ENCODE data around the gene C5orf46.

Gene C5orf46

DNA sequence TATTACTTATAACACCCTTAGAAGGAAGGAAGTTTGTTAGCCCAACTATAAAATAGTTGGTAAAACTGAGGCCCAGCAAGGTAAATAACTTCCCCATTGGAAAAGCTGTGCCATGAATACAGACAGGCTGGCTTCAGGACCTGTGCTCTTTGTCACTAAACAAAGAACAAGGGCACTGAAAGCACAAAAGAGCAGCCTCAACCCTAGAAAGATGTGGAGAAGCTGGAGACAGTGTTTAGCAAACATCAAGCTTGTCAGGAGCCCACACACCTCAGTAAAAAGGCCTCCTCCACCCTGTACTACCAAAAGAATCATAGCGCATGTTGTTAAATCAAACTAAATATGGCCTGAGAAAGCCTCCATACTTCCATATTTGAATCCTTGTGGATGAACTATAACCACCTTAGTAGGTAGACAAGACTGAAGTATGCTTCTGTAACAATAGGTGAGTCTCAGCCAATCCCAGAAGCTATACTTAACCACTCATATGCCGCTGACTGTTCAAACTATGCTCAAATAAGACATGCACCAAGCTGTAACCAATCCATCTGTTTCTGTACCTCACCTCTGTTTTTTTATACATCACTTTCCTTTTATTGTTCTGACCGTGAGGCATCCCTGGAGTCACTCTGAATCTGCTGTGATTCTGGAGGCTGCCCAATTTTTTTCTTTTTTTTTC is 46.2 kb downstream of the C5orf46 start:
- in situ Hi-C loops (cut with MboI; ENCODE audit: low sequenced_read_pairs): no loop called here

DNA sequence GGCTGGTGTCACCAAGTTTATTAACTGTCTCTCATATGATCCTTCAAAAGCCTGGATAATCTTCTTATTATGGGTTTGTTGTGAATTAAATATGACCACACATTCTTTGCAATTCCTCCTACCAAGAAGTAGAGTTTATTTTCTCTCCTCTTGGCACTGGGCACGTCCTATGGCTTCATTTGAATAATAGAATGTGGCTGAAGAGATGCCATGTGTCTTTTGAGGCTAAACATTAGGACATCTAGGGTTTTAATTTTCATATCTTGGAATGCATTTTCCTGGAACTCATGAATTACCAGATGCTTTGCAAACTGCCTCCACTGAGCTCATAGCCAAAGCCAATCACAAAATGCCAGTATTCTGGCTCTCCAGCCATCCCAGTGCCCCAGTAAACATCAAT is 47.8 kb downstream of the C5orf46 start:
- in situ Hi-C loops (cut with MboI; ENCODE audit: low sequenced_read_pairs): no loop called here

DNA sequence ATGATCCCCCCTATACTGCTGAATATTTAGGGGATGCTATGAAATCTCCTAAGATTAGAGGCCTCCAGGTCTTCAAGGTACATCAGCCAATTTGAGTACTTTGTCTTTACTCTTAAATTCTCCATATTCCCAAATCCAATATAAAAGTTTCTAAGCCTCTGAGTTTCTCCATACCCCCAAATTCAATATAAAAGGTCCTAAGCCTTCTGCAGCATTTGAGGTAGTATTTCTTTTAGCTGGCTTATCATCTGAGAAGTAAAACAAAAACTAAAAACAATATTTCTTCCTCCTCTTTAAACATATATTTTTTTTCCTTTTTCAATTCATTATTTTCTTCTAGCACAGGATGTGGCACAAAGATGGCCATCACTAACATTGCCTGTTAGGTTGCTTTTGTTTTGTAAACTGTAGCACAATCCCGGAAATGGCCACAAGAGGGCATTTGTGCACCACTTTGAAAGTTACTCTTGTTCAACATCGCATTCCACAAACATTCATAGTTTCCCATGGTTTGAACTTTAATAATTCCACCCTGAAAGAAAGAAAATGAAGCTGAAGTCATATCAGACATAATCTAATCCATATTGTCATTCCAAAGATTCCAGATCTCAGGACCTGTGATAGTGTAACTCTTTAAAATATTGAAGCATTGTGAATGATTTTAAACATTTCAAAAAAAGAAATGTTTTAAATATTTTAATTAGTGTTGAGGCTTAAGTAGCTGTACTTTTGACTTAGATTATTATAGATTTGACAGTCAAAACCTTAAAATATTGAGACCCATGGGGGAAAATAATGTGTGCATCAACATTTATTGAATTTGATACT is 48.8 kb downstream of the C5orf46 start:
- in situ Hi-C loops (cut with MboI; ENCODE audit: low sequenced_read_pairs): no loop called here

DNA sequence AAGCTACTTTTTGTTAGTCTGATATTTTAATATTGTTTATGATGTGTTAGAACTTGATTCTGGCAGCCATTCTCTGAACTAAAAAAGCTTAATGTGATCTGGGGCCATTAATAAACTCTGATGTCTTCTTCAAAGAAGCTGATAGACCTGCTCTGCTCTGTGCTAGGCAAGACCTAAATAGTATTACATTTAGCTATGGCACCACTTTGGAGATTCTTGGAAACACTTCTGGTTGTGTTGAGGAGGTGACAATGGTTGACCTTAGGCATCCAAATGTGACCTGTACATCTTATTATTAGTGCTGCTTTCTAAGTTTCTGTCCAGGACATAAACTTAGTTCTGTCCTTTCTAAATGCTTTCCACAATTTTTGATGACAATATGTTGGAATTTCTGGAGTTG is 49.5 kb downstream of the C5orf46 start:
- in situ Hi-C loops (cut with MboI; ENCODE audit: low sequenced_read_pairs): no loop called here

DNA sequence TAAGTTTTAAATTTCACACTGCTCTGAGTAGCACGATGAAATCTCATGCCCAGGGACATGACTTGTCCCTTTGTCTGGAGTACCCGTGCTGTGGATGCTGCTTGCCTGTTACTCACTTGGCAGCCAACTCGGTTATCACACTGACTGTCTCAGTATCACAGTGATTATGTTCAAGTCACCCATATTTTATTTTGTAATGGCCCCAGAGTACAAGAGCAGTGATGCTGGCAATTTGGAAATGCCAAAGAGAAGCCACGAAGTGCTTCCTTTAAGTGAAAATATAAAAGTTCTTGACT is 50.6 kb downstream of the C5orf46 start:
- in situ Hi-C loops (cut with MboI; ENCODE audit: low sequenced_read_pairs): no loop called here

DNA sequence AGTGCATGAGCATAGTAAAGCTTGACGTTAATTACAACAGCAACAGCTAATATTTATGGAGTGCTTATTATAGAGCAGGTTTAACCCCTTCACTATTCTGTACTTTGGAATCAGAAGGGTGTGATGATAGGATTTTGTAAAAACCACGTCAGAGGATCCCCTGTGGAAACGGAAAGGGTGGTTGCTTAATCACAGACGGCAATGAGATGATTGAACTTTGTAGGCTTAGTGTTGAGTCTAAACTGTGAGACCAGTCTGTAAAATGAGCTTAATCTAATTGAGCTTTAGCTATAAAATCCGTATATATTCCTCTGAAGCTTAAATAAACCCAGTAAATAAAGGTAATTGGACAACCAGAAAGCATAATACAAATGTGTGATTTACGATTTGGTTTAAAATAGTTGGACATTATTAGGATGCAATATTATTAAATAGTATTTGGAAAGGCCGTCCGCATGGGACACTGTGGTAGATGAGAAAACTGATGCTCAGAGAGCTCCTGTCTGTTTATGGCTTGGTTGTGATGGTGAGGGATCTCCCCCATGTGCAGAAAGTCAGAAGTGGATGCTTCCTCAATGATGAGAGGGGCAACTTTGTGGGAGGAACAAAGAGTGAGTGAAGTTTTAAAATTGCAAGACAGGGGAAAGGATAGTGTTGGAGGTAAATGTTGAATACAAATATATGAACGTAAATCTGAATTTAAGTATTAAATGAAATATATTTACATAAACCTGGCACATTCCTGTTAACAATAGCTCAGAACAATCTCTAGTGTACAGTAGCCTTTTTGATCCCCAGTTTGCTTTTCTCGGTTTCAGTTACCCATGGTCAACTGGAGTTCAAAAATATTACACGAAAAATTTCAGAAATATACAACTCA is 51.2 kb downstream of the C5orf46 start:
- in situ Hi-C loops (cut with MboI; ENCODE audit: low sequenced_read_pairs): no loop called here

DNA sequence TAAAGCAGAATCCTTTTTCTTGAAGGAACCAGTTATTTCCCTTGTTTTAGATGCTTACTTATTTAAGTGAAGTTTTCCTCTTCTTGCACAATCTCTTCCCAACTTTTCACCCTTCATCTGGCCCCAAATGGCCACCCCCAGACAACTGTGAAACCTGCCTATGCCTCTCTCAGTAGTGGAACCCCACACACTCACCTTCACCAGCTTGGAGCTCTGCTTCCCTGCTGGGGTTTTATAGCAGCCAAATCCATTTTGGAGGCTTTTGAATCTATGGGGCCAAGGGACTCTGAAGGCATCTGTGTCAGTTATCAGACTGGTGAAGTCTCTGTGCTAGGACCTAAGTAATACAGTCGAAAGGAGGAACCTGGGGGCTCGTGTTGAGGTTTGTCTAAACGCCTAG is 52.0 kb downstream of the C5orf46 start:
- in situ Hi-C loops (cut with MboI; ENCODE audit: low sequenced_read_pairs): no loop called here

DNA sequence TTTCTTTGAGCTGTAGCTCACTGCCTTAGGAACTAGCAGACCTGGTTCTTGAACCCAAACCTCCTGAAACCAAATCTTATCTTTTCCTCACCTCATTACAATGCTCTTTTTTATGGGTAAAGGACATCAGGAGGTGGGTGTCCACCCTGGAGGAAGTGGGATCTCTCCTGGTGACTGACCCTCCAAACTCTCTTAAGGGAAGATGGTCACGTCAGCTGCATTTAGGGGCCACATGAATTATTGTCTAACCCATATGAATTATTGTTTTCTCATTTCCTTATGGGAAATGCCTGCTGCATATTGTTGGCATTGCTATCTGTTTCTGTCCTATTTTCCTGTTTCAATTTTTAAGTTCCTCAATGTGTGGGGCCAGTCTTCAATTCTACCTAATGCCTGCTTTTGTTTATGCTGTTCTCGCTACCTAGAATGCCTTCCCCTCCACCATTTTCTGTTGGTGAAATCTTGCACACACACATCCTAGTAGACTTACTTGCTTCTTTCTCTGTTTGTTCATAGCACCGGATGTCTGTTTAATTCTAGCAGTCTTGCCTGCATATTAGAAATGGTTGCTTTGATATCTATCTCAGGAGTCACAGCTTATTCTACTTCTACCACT is 52.9 kb downstream of the C5orf46 start:
- in situ Hi-C loops (cut with MboI; ENCODE audit: low sequenced_read_pairs): no loop called here

DNA sequence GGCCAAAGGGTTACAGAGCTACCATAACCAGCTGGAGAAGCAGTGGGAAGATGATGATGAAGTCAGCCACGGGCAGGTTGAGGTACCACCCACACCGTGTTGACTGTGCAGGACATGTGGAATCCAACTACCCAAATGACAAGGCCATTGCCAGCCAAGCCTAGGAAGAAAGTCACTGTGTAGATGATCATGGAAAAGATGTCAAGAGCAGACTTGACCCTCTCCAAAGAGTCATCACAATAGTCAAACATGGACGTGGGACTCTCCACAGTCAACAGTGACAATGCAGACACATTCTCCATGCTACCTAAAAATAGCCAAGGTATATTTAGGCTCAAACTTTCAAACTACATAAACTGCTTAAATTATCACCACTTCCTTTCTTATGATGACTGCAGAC is 54.0 kb downstream of the C5orf46 start:
- in situ Hi-C loops (cut with MboI; ENCODE audit: low sequenced_read_pairs): no loop called here

DNA sequence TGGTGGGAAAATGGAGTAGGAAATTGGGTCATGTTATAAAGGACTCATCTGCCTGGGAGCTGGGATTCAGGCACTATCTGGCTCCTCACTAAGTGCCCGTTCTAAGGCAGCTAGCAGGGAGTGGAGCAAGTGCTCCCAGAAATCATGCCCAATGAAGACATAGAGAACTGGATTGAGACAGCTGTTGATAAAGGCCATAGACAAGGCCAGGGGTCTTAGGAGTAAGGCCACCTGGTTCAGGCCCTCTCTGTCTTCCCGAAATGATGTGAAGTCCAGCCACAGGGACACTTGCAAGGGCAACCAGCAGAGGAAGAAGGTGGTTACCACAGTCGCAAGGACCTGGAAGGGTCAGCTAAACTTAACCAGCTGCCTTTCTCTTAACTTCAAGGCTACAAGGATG is 54.8 kb downstream of the C5orf46 start:
- in situ Hi-C loops (cut with MboI; ENCODE audit: low sequenced_read_pairs): no loop called here

DNA sequence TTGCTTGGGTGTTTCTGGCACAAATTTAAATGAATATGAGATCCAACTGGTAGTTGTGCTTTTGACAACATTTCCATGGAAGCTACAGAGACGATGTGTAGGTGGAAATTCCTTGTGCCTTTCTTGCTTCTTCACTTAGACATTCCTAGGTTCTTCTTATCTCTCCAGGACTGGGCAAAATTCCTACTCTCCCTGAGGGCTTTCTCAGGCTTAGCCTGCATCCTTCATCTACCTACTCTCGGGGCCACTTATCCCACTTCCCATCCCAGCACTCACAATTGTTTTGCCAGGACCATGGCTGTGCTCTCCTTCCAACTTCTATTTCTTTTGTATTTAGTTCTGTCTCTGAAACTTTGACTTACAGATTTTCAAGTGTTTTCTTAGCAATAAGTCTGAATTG is 57.1 kb downstream of the C5orf46 start:
- in situ Hi-C loops (cut with MboI; ENCODE audit: low sequenced_read_pairs): no loop called here

DNA sequence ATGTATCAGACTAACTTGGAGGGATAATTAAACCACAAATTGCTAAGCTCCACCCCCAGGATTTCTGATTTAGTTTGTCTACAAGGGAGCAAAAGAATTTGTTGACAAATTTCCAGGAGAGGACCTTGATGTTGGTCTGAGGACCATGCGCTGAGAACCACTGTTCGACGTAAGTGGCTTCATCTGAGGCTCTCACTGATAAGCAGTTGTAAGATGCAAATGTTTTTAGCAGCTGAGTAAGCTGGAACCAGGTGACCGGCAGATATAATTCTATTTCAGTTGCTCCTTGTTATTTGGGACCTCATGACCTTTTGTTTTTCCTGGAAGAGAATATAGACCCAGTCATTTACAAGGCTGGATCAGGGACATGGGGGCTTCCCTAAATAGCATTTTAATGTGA is 60.7 kb downstream of the C5orf46 start:
- in situ Hi-C loops (cut with MboI; ENCODE audit: low sequenced_read_pairs): no loop called here

DNA sequence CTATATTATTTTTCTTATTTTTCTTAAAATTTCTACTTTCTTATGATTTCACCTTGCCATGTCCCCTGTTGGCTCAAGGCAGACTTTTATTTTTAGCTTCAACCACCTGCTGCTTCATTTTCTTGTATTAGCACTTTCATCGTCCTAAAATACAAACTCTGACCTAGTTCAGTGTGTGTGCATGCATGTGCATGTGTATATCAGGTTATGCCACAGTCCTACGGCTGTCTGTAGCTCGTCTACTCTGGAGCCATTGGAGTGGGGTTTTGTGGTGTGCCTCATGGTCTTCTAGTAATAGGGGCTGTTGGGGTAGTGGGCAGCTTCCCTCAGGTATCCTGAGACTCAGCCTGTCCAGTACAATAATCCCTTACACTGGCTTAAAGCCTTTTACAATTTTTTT is 61.5 kb downstream of the C5orf46 start:
- in situ Hi-C loops (cut with MboI; ENCODE audit: low sequenced_read_pairs): no loop called here

DNA sequence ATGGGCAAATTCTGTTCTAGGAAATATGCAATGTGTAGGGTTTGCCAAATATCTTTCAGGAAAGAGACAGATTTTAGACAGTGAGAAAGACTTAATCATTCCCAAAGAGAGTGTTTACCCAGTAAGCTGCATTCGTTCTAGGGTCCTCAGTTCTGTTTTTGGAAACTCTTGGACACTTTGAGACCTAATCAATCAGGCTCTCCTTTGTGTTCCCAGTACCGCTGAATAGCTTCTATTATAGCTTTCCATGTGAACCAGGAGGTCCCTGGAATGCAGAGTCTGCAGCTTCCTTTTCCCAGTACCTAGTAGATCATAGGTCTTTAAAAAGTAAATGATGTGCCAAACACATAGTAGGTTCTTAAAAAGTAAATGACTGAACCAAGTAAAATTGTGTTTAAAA is 63.5 kb downstream of the C5orf46 start:
- in situ Hi-C loops (cut with MboI; ENCODE audit: low sequenced_read_pairs): no loop called here

Measured in HL-60/S4 treated with phorbol 12-myristate 13-acetate at 8.2 ng/mL for 4 days and 3 days (cell line).